Measurements from ENCODE around the gene UBE2I. TPM values are rescaled to one million over a fixed set of nuclear protein-coding genes. Genes with fewer than 3 reads are reported as not detected.
A peak's percentile ranks its signal among the peaks of the same experiment; 100 is the strongest.

The UBE2I gene
- total RNA-seq, 1 experiment from 2014 or later, result 290 TPM

DNA sequence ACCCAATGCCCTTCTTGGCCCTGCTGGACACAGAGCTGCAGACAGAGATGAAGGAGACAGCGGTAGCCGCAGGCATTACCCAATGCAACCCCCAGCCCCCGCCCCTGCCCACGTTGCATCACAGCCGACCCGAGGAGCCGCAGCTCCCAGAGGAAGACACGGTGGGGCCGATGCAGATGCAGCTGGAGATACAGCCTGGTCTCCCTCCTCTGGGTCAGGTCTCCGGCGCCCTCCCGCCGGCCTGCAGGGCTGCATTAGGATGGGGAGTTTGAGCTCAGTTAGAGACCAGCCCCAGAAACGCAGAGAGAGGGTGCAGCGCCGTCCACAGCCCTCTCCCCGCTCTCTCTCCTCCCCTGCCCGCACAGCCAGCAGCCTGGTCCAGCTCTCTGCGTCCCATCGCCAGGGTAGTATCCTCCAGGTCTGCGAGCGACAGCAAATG, 19.4 kb upstream of the UBE2I start:
- H2BK120ac ChIP-seq (ENCODE audit: low read depth, low read length, poor library complexity, severe bottlenecking), result no peak overlapping the region
- H3K79me2 ChIP-seq (ENCODE audit: insufficient read depth, low read length), result no peaks in the 10 kb centered on the region
- no peaks in the 10 kb centered on the region for H3K79me1 ChIP-seq (ENCODE audit: insufficient read depth, low read depth, low read length, poor library complexity, severe bottlenecking)
- peak overlapping the region; percentile 68 for H3K4me2 ChIP-seq (ENCODE audit: insufficient read depth, insufficient read length, low read length)
- H3K4ac ChIP-seq (ENCODE audit: low read depth, low read length), result no peak overlapping the region
- no peak overlapping the region for H2AK5ac ChIP-seq (ENCODE audit: insufficient read length, low read length)
- H2BK15ac ChIP-seq (ENCODE audit: low read depth, low read length), result no peak overlapping the region
- no peaks in the 10 kb centered on the region for H3K36me3 Mint-ChIP-seq (ENCODE audit: insufficient read depth in 1 of 3, low read depth in 3 of 3)
- H3K23me2 ChIP-seq (ENCODE audit: insufficient read length, low read depth, low read length, poor library complexity, severe bottlenecking), result no peaks in the 10 kb centered on the region
- H4K5ac ChIP-seq (ENCODE audit: insufficient read length, low read depth, low read length), result no peak overlapping the region
- H3K27ac Mint-ChIP-seq, result no peak overlapping the region
- H4K91ac ChIP-seq (ENCODE audit: insufficient read length, low read depth, low read length), result no peak overlapping the region
- H3K18ac ChIP-seq (ENCODE audit: insufficient read length, low read depth, low read length), result no peak overlapping the region
- H3K4me3 Mint-ChIP-seq, result peak overlapping the region in 1 of 2 experiments; percentile 78; a peak in 4 of 5 replicates
- H2BK5ac ChIP-seq (ENCODE audit: insufficient read length, low read length), result no peak overlapping the region
- no peak for DNase-seq
- no peak overlapping the region for H3K27ac ChIP-seq (ENCODE audit: insufficient read length, low read depth, low read length)
- H3T11ph ChIP-seq (ENCODE audit: low read length), result no peak overlapping the region
- no peak overlapping the region for H2BK12ac ChIP-seq (ENCODE audit: insufficient read length, low read depth, low read length)
- H3K14ac ChIP-seq (ENCODE audit: insufficient read depth, low read length), result no peak overlapping the region
- H4K20me1 ChIP-seq (ENCODE audit: control insufficient read depth, insufficient read depth, insufficient read length), result no peaks in the 10 kb centered on the region
- no peak overlapping the region for H3K9ac ChIP-seq (ENCODE audit: extremely low read depth, insufficient read length, low read length)
- H3K27me3 ChIP-seq (ENCODE audit: insufficient read depth, low read length), result peaks cover 7% of the 10 kb centered on the region; the same call in 1 of the 2 replicates
- H2BK20ac ChIP-seq (ENCODE audit: low read depth, low read length, poor library complexity, severe bottlenecking), result no peak overlapping the region
- peaks cover 76% of the 10 kb centered on the region for H3K27me3 Mint-ChIP-seq (ENCODE audit: low read depth)
- no peaks in the 10 kb centered on the region for H3K9me3 ChIP-seq (ENCODE audit: control insufficient read depth, low read depth, low read length)
- H4K8ac ChIP-seq (replicated peaks; ENCODE audit: insufficient read length, low read depth, low read length), result no peak overlapping the region
- peaks cover 2% of the 10 kb centered on the region; the same call in 1 of the 2 replicates for H3K4me1 ChIP-seq (ENCODE audit: insufficient read depth, low read length)
- H2AFZ ChIP-seq (ENCODE audit: low read length), result no peak overlapping the region
- H3K56ac ChIP-seq (ENCODE audit: insufficient read length, low read depth, low read length), result no peak overlapping the region
- WGBS (ENCODE audit: extremely low coverage, insufficient read length, low lambda C conversion rate), result no CpG with 5 or more reads among the region's 22 CpGs
- H3K9me3 Mint-ChIP-seq, result no peaks in the 10 kb centered on the region
- peaks cover 30 to 46% of the 10 kb centered on the region in 2 experiments for H3K4me1 Mint-ChIP-seq
- no peak overlapping the region for H3K23ac ChIP-seq (ENCODE audit: insufficient read length, low read depth, low read length)
- TF ChIP-seq, protein P1, sequence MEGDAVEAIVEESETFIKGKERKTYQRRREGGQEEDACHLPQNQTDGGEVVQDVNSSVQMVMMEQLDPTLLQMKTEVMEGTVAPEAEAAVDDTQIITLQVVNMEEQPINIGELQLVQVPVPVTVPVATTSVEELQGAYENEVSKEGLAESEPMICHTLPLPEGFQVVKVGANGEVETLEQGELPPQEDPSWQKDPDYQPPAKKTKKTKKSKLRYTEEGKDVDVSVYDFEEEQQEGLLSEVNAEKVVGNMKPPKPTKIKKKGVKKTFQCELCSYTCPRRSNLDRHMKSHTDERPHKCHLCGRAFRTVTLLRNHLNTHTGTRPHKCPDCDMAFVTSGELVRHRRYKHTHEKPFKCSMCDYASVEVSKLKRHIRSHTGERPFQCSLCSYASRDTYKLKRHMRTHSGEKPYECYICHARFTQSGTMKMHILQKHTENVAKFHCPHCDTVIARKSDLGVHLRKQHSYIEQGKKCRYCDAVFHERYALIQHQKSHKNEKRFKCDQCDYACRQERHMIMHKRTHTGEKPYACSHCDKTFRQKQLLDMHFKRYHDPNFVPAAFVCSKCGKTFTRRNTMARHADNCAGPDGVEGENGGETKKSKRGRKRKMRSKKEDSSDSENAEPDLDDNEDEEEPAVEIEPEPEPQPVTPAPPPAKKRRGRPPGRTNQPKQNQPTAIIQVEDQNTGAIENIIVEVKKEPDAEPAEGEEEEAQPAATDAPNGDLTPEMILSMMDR (conservative IDR thresholded peaks at IDR 0.05), result no peak

All from H9 (cell line).